SHP77 (cell line): ENCODE data around the gene KIAA1958.

ENCODE experiments used
- DNase-seq, 2 experiments: peaks; one replicate each; lab custom pipeline; 2025; lab: John Stamatoyannopoulos, UW

The KIAA1958 gene, protein sequence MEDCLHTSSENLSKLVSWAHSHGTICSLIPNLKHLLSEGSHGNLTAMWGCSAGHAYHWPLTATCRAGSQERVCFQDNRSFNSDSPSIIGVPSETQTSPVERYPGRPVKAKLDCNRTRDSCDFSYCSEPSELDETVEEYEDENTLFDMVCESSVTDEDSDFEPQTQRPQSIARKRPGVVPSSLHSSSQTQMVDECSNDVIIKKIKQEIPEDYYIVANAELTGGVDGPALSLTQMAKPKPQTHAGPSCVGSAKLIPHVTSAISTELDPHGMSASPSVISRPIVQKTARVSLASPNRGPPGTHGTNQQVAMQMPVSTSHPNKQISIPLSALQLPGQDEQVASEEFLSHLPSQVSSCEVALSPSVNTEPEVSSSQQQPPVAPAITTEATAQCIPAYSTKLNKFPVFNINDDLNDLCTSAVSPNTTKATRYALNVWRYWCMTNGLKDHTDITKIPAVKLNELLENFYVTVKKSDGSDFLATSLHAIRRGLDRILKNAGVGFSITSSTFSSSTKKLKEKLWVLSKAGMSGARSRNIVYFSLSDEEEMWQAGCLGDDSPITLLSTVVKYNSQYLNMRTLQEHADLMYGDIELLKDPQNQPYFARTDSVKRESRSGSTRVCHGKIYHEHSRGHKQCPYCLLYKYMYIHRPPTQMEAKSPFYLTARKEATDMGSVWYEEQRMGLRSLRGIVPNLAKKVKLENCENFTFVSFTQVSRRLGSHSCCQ

GRCh38 chr9:112486221-112487007, at the start of gene KIAA1958:
TSS of gene KIAA1958 (plus strand) at chr9:112486827. CDS start at chr9:112574081, 87,254 bp downstream.
- DNase-seq, result peak; percentile 83 to 94

- DNase-seq, result no peak
These were observed 49.2 kb upstream of the KIAA1958 start for GRCh38 chr9:112437406-112437805.

GRCh38 chr9:112439171-112439570, 47.5 kb upstream of the KIAA1958 start:
- DNase-seq, result peak; percentile 30 to 32

- no peak for DNase-seq
These were observed 46.8 kb upstream of the KIAA1958 start for GRCh38 chr9:112439825-112440224.

GRCh38 chr9:112443200-112443599, 43.4 kb upstream of the KIAA1958 start:
- DNase-seq, result no peak

DNA sequence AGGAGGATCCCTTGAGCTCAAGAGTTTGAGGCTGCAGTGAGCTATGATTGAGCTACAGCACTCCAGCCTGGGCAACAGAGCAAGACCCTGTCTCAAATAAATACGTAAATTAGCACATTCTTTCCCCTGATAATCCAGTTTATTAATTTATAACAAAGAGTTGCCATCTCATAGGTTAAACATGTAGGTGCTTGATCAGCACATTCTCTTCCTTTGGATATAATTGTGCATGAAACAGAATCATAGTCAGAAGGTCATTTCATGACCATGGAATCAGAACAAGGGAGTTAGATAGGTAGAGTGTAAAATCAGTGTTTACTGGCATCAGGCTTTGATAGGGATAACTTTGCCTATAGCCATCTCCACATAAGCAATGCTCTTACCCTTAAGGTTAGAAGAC, 43.0 kb upstream of the KIAA1958 start:
- no peak for DNase-seq

DNA sequence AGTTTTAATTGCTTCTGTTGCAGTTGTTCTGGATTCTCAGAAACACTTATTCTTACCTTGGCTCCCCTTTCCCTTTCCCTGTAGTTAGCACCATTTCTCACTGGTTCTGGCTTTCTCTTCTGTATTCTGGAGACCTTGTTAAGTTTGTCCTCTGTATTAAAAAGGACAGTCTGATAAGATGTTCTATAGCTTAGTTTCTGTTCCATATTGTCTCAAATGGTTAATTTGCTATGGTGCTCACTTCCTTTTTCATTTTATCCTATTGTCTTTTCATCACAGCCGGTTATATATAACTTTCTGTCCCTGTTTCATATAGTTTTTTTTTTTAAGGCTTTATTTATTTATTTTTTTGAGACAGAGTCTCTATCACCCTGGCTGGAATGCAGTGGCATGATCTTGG, 41.4 kb upstream of the KIAA1958 start:
- no peak for DNase-seq

DNA sequence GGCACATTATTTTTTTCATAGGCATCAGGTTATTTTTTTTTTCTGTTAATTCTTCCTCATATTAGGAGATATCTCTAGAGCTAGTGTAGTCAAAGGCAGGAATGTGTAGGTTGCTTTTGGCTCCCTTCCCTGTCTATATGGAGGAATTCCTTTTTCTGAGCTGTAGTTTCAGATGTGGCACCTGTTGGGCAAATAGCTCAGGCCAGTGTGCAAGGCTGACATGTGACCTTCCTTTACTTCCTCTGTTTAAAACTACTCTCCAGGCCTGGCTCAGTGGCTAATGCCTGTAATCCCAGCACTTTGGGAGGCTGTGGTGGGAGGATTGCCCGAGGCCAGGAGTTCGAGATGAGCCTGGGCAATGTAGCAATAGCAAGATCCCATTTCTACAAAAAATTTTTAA, 40.5 kb upstream of the KIAA1958 start:
- DNase-seq, result no peak

- DNase-seq, result no peak
These were observed 40.1 kb upstream of the KIAA1958 start for GRCh38 chr9:112446526-112446925.

- DNase-seq, result no peak
These were observed 39.3 kb upstream of the KIAA1958 start for GRCh38 chr9:112447283-112447761.

DNA sequence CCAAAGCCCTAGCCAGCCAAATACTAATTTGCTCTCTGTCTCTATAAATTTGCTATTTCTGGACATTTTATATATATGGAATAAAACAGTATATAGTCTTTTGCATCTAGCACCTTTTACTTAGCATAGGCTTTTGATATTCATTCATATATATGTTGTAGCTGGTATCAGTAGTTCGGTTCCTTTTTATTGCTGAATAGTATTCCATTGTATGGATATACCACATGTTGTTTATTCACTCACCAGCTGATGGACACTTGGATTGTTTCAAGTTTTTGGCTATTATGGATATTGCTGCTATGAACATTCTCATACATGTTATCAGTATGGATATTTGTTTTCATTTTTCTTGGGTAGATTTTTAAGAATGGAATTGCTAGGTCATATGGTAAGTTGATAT, 23.8 kb upstream of the KIAA1958 start:
- DNase-seq, result no peak

- no peak for DNase-seq
These were observed 21.3 kb upstream of the KIAA1958 start for GRCh38 chr9:112465352-112465751.

GRCh38 chr9:112472996-112473395, 13.6 kb upstream of the KIAA1958 start:
- DNase-seq, result no peak

DNA sequence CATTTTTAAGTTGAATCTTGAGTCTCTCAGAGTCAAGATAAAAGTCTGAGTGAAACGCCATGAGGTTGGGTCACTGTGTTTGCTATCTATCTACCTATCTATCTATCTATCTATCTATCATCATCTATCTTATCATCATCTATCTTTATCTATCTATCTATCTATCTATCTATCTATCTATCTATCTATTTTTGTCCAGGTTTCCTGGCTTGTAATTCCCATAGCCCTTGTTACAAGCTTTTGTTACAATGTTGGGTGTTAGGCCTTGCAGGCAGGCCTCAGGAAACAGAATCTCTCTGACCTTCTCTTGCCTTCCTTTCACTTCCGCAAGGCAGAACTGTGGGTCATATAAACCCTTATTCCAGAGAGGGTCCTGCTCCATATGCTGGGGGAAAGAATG, 12.6 kb upstream of the KIAA1958 start:
- DNase-seq, result no peak

GRCh38 chr9:112475318-112475717, 11.3 kb upstream of the KIAA1958 start:
- DNase-seq, result no peak

DNA sequence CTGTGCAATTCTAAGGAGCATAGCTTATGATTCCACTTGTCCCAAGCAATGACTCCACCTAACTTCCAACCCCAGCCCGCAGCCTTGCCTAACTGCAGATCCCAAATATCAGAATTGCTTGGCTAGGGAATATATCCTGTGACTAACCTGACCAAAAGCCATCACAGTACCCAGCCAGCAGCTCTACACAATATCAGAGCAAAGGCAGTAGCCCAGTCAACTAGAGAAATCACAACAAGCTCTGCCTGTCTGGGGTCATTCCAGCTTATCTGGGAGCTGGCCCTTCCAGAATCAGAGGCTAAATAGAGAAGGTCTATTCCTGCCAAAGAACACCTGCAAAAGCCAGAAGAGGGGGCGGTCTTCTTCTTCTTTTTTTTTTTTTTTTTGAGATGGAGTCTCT, 9.3 kb upstream of the KIAA1958 start:
- DNase-seq, result no peak

GRCh38 chr9:112479221-112479620, 7.4 kb upstream of the KIAA1958 start:
- DNase-seq, result no peak

DNA sequence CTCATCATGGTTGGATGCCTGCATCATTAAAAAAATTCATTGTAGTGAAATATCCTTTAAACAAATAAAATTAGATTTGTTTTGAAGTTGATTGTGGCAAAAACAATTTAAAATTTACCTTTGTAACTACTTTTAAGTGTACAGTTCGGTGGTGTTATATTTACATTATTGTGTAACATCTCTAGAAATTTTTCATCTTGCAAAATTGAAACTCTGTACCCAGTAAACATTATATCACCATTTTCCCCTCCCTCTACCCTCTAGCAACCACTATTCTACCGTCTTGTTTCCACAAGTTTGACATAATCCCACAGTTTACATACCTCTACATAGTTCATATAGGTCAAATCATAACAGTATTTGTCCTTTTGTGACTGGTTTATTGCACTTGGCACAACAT, 2.0 kb upstream of the KIAA1958 start:
- no peak for DNase-seq

DNA sequence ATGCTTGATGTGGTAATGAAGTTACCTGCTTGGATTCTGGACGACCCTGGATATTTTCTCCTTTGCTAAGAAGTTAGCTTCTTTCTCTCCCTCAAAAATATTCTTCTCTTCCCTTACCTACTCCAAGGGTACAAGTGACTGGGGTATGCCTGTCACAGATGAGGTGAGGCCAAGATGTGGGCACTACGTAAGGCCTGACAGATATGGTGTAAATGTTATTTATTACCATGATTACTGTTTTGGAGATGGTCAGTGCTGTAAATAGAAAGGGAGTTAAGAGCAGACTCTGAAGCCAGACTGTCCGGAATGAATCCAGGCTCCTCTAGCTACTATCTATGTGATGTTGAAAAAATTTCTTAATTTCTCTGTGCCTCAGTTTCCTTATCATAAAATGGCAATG, 1.1 kb upstream of the KIAA1958 start:
- no peak for DNase-seq

GRCh38 chr9:112487008-112487798, 576 bp downstream of the KIAA1958 start:
- DNase-seq, result peak in 1 of 2 experiments; percentile 60

DNA sequence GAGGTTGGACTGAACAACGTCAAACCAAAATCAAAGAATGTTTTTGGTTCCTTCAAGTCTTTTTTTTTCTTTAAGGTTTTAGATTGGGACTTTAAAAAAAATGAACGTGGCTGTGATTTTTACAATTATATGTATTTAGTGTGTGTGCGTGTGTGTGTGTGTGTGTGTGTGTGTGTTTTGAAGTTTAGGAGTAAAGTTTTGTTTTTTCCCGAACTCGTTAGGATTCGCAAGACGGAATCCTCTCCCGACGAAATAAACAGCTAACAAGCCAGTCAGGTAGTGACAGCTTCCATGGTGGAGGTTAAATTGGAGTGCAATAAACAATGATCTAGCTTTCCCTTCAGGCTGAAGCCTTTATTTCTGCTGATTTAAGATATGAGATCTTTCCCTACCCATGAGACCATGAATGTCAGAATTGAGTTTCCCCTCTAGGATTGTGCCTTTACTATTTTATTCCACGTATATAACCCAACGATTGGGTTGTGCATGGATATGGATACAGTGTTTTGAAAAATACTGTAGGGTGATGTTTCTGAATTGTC, 1.2 kb downstream of the KIAA1958 start:
- DNase-seq, result peak in 1 of 2 experiments; percentile 22
